ENCODE results near the gene CDADC1.

CDADC1 gene

DNA sequence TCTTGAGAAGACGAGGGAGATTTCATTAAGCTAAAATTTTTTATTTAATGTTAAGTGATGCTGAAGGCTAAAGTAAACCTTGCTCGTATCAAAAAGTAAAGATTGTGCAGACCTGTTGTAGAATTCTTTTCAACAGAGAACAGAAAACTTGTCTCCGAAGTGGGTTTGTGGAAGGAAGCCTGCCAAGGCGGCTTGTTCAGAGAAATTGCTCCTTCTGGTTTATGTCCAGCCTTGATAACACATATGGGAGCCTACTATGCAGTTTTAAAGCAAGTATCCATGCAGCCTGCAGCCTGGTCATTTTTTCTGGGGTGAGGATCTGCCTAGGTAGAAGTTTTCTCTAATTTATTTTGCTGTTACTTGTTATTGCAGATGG lies 26.1 kb upstream of the CDADC1 start:
- H3K4me3 Mint-ChIP-seq: peak overlapping the region; percentile 76 to 83
- ATAC-seq: no peak

DNA sequence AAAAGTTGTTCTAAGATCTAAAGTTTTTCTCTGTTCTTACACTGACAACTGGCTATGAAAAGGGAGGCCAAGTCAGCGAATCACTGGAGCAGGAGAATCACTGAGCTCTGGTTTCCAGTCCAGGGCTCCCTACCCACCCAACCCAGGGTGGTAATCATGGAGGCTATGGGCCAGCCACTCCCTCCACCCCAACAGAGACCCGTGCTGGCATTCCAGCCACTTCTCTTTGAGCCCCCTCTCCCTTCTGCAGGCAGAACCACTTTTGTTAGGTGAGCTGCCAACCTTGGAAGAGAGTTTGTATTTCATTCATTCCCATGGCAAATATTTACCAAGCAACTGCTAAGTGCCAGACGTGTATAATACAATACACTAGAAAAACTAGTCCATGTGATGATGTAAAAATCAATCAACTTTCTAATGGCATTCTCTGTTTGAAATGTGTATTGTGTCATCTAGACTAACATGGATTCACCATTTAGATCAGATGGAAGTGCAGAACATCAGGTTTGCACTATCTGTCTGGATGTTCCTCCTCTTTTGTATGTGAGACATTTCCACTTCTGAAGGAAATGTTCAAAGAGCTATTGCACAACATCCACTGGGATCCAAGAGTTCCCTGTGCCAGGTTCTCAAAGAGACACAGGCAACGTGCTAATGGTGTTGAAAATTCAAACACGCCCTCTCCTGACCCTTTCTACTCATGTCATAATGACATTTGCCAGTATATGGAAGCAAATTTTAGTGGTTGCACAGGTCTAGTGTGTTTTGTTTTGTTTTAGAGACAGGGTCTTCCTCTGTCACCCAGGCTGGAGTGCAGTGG lies 22.3 kb upstream of the CDADC1 start:
- H3K9me3 Mint-ChIP-seq: no peaks in the 10 kb centered on the region
- DNase-seq (no peak), ATAC-seq (no peak)
- H3K27me3 Mint-ChIP-seq: peaks cover 55% of the 10 kb centered on the region
- no peak overlapping the region for H3K4me3 Mint-ChIP-seq
- peaks cover 6% of the 10 kb centered on the region for H3K4me1 Mint-ChIP-seq
- no peak overlapping the region for H3K27ac Mint-ChIP-seq

More for the DNA sequence above, 26.1 kb upstream of the CDADC1 start:
- Mint-ChIP-seq H3K9me3 (no peaks in the 10 kb centered on the region), H3K4me1 (peaks cover 13% of the 10 kb centered on the region), H3K27ac (no peak overlapping the region), H3K27me3 (peaks cover 88% of the 10 kb centered on the region)
- no peak for DNase-seq

DNA sequence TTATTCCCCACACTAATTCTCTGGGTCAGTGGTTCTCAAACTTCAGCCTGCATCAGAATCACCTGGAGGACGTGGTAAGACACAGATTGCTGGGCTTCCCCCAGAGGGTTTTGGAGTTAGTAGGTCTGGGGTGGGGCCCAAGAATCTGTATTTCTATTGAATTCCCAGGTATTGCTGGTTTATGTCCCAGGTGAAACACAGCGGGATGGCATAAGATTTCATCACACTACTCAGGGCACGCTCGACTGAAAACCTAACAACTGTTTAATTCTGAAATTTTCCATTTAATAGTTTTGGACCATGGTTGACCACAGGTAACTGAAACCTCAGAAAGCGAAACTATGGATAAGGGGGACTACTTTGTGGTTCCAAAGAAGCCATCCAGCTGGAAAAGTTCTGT lies 21.1 kb upstream of the CDADC1 start:
- Mint-ChIP-seq H3K27ac (no peak overlapping the region), H3K4me3 (no peak overlapping the region), H3K9me3 (no peaks in the 10 kb centered on the region), H3K27me3 (peaks cover 43% of the 10 kb centered on the region), H3K4me1 (no peaks in the 10 kb centered on the region)
- DNase-seq (no peak), ATAC-seq (no peak)

DNA sequence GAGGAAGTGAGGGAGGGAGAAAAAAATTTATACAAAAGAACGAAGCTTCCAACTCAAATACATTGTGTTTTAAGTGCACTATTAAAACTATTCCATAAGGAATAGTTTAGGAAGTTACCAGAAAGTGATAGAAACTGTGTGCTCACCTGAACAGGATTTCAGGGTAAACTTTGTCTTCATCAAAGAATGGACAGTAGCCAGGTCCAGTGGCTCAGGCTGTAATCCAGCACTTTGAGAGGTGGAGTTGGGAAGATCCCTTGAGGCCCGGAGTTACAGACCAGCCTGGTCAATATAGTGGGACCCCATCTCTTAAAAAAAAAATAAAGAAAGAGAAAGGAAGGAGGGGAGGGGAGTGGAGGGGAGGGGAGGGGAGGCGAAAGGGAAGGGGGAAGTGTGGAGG lies 13.0 kb upstream of the CDADC1 start:
- no peak for DNase-seq
- H3K4me3 Mint-ChIP-seq: no peak overlapping the region
- no peak overlapping the region for H3K27ac Mint-ChIP-seq
- H3K4me1 Mint-ChIP-seq: no peaks in the 10 kb centered on the region
- H3K27me3 Mint-ChIP-seq: no peaks in the 10 kb centered on the region
- ATAC-seq: no peak
- no peaks in the 10 kb centered on the region for H3K9me3 Mint-ChIP-seq

DNA sequence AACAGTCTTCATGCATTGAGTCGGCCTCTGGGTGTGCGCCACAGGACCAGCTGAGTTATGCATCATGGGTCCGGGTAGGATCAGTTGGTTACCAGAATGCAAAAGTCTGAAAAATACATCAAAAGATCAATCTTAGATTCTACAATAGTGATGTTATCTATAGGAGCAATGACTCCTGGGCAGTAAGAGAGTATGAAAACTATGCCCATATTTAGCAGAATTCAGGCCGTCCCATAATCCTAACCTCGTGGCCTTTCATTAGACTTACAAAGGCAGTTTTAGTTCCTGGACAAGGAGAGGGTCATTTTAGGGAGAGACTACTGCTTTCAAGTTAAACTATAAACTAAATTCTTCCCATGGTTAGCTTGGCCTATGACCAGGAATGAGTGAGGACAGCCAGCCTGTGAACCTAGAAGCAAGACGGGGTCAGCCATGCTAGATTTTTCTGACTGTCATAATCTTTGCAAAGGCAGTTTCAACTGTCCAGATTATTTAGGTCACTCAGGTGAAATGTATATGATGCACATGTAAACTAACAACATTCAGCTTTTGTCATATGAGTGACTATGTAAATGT lies 11.8 kb upstream of the CDADC1 start:
- ATAC-seq (no peak), DNase-seq (no peak)
- Mint-ChIP-seq H3K9me3 (no peaks in the 10 kb centered on the region), H3K4me3 (no peak overlapping the region), H3K27me3 (no peaks in the 10 kb centered on the region), H3K27ac (no peak overlapping the region), H3K4me1 (no peaks in the 10 kb centered on the region)

DNA sequence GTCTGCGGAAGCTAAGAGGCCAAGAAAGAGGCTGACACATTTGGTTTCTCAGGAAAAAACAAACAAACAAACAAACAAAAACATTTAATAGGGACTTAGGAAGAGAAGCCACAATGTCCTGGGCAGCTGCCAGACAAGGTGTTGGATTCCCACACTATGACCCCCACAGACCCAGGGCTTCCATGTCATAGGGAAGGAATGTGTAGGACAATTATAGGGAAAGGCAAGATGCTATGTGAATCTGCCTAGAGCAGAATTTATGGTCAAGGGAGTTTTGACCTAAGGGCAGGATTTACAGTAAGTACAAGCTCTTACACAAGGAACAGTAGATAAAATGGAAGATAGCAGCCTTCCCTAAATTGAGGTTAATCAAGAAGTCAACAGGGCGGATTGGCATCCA lies 9.1 kb upstream of the CDADC1 start:
- no peaks in the 10 kb centered on the region for H3K27me3 Mint-ChIP-seq
- no peaks in the 10 kb centered on the region for H3K4me1 Mint-ChIP-seq
- no peak overlapping the region for H3K4me3 Mint-ChIP-seq
- no peak overlapping the region for H3K27ac Mint-ChIP-seq
- no peaks in the 10 kb centered on the region for H3K9me3 Mint-ChIP-seq
- no peak for DNase-seq
- ATAC-seq: no peak

DNA sequence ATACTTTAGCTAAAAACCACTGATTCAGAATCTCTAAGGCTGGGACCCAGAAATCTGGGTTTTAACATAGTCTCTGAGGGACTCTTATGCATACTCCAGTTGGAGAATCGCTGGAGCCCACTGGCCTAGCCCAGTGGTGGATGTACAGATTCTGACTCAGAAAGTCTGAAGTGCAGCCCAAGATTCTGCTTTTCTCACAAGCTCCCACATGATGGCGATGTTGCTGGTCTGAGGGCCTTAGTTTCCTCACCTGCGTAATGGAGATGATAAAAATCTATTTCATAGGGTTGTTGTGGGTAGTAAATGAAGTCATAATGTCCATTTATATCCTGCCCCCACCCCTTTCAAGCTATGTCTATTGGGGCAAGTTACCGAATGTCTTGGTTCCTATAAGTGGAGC lies 7.7 kb upstream of the CDADC1 start:
- Mint-ChIP-seq H3K4me3 (no peak overlapping the region), H3K27me3 (peaks cover 8% of the 10 kb centered on the region), H3K4me1 (no peaks in the 10 kb centered on the region), H3K27ac (no peak overlapping the region), H3K9me3 (no peaks in the 10 kb centered on the region)
- ATAC-seq: peak; percentile 88
- DNase-seq: peak; percentile 29 to 50

DNA sequence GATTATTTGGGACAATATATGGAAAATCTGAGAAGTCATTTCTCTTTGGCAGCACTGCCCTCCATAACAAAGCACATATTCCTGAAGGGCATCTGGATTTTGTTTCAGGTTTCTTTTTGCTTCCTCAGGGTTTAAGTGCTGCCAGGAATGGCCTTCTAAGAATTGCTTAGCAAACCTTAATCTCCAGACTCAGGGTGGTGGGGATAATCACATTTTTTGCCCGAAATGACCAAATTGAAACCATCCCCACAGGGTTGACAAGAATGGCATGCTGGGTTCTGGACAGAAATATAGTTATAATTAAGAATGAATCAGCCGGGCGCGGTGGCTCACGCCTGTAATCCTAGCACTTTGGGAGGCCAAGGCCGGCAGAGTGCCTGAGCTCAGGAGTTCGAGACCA lies 6.4 kb upstream of the CDADC1 start:
- peaks cover 8% of the 10 kb centered on the region for H3K27me3 Mint-ChIP-seq
- no peaks in the 10 kb centered on the region for H3K4me1 Mint-ChIP-seq
- H3K4me3 Mint-ChIP-seq: no peak overlapping the region
- ATAC-seq: no peak
- no peaks in the 10 kb centered on the region for H3K9me3 Mint-ChIP-seq
- no peak overlapping the region for H3K27ac Mint-ChIP-seq
- DNase-seq: no peak

DNA sequence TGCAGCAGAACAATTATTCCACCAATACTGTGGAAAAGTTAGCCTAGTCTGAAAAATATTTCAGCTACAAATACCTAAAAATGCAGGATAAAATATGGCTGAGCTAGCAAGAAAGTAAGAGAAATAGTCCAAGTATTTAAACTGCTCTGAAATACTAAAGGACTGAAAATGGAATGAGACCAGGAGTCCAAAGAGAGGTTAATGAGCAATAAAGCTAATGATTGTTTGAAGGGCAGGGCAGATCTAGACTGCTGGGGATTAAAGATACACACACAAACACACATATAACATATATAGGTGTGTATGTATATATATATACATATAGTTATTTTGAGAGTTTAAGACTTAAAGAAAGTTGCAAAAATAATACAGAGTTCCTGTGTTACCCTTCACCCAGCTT lies 2.6 kb upstream of the CDADC1 start:
- no peak overlapping the region for H3K4me3 Mint-ChIP-seq
- peaks cover 25% of the 10 kb centered on the region for H3K4me1 Mint-ChIP-seq
- DNase-seq (no peak), ATAC-seq (no peak)
- H3K27ac Mint-ChIP-seq: no peak overlapping the region
- H3K27me3 Mint-ChIP-seq: peaks cover 8% of the 10 kb centered on the region
- no peaks in the 10 kb centered on the region for H3K9me3 Mint-ChIP-seq

DNA sequence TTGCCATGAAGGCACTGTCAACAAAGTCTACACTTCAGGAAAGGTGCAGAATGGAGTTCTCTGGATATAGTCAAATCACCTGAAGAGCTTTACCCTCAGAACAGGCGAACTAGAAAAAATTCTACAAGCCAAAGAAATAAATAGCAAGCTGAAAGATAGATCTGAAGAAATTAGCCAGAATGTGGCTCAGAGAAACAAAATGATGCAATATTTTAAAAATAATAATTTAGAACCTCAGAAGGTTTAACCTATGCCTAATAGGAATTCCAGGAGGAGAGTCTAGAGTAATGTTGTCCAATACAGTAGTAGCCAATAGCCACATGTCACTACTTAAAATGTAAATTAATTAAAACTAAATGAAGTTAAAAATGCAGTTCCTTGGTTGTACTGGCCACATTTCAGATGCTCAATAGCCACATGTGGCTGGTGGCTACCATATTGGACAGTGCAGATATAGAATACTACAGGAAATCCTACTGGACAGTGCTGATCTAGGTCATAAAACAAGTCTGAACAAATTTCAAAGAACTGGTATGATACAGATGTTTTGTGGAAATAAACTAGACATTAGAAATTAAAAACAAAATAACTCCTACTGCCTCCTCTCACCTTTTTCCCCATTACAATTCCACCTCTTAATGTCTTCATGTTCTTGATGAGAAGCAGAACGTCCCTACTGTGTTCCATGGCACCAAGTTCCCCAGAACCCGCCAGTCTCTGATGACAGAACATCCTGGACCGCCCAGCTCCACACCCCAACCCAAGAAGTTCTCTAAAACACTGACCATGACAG lies 679 bp upstream of the CDADC1 start:
- H3K4me3 Mint-ChIP-seq: peak overlapping the region; percentile 97 to 99
- H3K4me1 Mint-ChIP-seq: peaks cover 33% of the 10 kb centered on the region
- H3K27ac Mint-ChIP-seq: peak overlapping the region; percentile 96 to 97

DNA sequence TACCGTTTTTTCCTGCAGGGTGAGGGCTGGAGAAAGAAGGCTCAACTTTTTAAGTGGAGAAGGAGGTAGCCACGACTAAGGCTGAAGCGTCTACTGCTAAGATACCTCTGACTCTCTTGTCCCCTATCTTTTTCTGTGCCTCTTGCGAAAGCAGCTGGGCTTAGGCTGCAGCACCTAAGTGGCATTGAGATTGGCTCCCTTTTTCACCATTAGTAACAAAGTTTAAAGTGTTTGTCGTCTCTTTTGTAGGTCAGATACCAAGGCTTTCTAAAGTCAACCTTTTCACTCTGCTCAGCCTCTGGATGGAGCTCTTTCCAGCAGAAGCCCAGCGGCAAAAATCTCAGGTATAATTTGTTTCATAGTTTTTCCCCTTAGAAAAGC lies 887 bp downstream of the CDADC1 start:
- ATAC-seq (peak; percentile 2), DNase-seq (no peak)
- Mint-ChIP-seq H3K4me3 (peak overlapping the region; percentile 97 to 99), H3K27me3 (peaks cover 8% of the 10 kb centered on the region), H3K9me3 (no peaks in the 10 kb centered on the region), H3K27ac (peak overlapping the region; percentile 96 to 97), H3K4me1 (peaks cover 42% of the 10 kb centered on the region)

More for the DNA sequence above, 679 bp upstream of the CDADC1 start:
- Mint-ChIP-seq H3K27me3 (peaks cover 8% of the 10 kb centered on the region), H3K9me3 (no peaks in the 10 kb centered on the region)
- DNase-seq (no peak), ATAC-seq (peak; percentile 35)

DNA sequence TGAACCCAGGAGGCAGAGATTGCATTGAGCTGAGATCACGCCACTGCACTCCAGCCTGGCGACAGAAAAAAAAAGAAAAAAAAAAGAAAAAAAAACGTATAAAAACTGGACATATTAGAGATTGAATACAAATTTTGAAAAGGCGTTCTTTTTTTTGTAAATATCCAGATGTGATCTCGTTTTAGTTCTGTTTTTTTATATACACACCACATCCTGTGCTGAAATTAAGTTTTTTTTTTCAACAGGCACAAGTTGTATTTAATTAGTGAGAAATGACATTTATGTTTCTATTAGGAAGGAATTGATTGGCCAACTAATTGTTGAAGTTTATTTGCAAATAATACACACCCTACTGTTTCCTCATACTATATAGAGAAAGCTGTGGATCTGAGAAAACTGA lies 3.6 kb downstream of the CDADC1 start:
- no peak for ATAC-seq
- Mint-ChIP-seq H3K4me3 (no peak overlapping the region), H3K27ac (no peak overlapping the region), H3K27me3 (no peaks in the 10 kb centered on the region), H3K9me3 (no peaks in the 10 kb centered on the region), H3K4me1 (peaks cover 62% of the 10 kb centered on the region)
- no peak for DNase-seq

DNA sequence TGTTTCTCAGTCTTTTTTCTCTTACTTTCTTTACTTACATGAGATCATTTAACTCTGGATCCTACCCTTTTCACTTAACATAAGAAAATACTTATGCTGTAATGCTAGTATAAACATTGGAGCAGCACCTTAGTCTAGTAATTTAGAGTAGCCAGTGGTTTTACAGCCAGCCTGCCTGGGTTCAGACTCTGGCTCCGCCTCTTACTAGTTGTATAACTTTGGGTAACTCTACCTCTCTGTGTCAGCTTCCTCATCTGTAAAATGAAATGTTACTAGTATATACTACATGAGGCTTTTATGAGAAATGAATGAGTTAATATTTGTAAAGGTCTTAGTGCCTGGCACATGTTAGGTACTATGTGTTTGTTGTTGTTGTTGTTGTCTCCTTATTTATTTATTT lies 5.6 kb downstream of the CDADC1 start:
- DNase-seq (no peak), ATAC-seq (peak; percentile 49)
- peak overlapping the region in 1 of 2 donors; percentile 7 for H3K4me3 Mint-ChIP-seq
- no peaks in the 10 kb centered on the region for H3K27me3 Mint-ChIP-seq
- peak overlapping the region in 1 of 2 donors; percentile 72 for H3K27ac Mint-ChIP-seq
- no peaks in the 10 kb centered on the region for H3K9me3 Mint-ChIP-seq
- H3K4me1 Mint-ChIP-seq: peaks cover 55% of the 10 kb centered on the region

DNA sequence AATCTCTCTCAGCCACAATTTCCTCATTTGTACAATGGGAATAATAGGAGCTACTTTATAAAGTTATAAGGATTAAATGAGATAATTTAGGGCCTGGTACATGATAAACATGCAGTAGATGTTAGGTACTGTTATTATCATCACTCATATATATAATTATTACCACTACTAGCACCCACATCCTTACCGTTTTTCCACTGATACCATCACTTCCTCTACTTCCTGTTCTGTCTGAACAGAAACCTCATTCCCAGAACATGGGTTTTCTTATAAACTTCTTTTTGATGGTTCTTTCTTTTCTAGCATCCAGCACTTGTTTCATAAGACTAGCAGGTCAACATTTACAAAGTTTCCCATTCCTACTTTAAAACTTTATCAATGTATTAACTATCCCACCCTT lies 6.3 kb downstream of the CDADC1 start:
- peak overlapping the region in 1 of 2 donors; percentile 8 for H3K27ac Mint-ChIP-seq
- DNase-seq (no peak), ATAC-seq (peak; percentile 52)
- H3K9me3 Mint-ChIP-seq: no peaks in the 10 kb centered on the region
- peaks cover 54% of the 10 kb centered on the region for H3K4me1 Mint-ChIP-seq
- H3K27me3 Mint-ChIP-seq: no peaks in the 10 kb centered on the region
- no peak overlapping the region for H3K4me3 Mint-ChIP-seq

DNA sequence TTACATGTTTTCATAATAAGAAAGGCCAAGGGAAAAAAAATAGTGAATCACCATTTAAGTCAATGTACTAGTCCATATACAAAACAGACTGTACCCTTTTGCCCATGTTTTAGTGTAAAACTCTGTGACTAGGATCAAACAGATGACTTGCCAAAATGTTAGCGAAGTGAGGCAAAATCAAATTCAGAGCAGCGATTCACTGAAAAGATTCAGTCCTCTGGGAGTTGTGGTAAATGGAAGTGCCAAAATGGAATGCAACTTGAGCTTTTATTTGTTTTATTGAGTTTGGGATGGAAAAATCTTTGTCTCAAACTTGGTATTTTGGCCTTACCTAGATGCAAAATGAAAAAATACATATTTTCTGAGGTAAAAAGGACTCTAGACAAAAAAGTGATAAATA lies 9.1 kb downstream of the CDADC1 start:
- DNase-seq: no peak
- Mint-ChIP-seq H3K9me3 (no peaks in the 10 kb centered on the region), H3K27me3 (no peaks in the 10 kb centered on the region), H3K27ac (no peak overlapping the region), H3K4me3 (no peak overlapping the region), H3K4me1 (peaks cover 38% of the 10 kb centered on the region)
- ATAC-seq: no peak
